Cerebellar cortex (tissue), 1 donor: ENCODE results near the gene CNST.
"Not testable (repeated sequence)": the region's sequence is repeated elsewhere in the genome, so short reads cannot be mapped to it uniquely, and the experiment has no call there.

Source experiments
- DNase-seq: peaks from one replicate; pipeline ENCODE4 v3.0.0-alpha.2; 2015; ENCODE audit warnings: low spot score

Gene CNST

GRCh38 chr1:246711548-246712003 is 145.3 kb downstream of the CNST start:
- no peak for DNase-seq

GRCh38 chr1:246712428-246712827 is 146.2 kb downstream of the CNST start:
- not testable (repeated sequence) for DNase-seq
